Islet precursor cell (in vitro differentiated cells): ENCODE data around the gene ALOXE3.

Experiments used
- DNase-seq: peaks from one replicate; pipeline ENCODE4 v3.0.0-alpha.2; 2018

Gene ALOXE3

GRCh38 chr17:8153957-8154607 lies 35.8 kb upstream of the ALOXE3 start:
- peak; percentile 99 for DNase-seq

GRCh38 chr17:8153525-8153956 lies 35.2 kb upstream of the ALOXE3 start:
- peak; percentile 73 for DNase-seq

DNA sequence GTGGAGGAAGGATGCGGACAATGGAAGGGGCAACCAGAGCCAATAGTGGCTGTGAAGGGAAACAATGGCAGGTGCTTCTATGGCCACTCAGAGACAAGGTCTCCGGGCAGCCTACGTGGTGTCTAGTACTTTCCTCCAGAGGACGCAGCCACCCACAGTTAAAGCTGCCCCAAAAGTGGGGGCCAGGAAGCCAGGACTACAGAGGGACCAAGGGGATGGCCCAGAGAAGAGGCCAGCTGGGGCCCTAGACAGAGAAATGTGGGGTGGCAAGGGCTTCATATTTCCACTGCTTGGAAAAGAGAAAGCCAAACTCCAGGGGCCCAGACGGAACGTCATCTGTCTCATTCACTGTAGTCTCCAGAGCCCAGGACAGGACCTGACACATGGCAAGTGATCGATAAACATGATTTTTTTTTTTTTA lies 34.7 kb upstream of the ALOXE3 start:
- peak; percentile 48 for DNase-seq

DNA sequence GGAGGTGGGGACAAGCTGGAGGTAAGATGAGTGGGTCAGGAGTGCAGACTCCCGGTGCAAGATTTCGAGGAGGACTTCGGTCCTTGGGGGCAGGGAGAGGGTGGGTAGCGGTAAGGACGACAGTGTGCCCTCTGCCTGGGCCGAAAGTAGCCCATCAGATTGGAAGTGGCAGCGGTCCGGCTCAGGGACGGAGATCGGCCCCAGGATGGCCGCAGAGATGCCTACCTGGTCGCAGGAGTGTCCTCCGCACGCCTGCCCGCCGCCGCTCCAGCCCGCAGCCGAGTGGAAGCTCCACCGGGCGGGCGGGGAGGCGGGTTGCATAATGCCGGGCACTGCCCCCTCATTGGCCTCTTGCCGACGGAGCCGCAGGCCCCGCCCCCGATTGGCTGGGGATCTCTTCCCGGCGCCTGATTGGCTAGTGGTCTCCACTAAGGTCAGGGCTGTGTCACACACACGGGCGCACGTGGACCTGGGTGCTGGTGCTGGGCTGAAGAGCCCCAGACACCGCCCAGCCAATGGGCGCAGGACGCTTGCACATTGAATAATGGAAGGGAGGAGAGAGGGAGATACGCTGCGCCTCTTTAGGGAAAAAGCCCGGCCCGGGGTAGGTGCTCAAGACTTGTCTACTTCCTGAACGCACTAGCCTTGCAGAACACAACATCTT lies 33.9 kb upstream of the ALOXE3 start, which contains the start of gene PER1:
Gene PER1 (minus strand): TSS at position 293 of the 664 bp plus-strand sequence. CDS start 1,698 bp downstream, outside the sequence.
- DNase-seq = peak; percentile 99

- DNase-seq = peak; percentile 81
These were observed 33.4 kb upstream of the ALOXE3 start for GRCh38 chr17:8151641-8152111.

DNA sequence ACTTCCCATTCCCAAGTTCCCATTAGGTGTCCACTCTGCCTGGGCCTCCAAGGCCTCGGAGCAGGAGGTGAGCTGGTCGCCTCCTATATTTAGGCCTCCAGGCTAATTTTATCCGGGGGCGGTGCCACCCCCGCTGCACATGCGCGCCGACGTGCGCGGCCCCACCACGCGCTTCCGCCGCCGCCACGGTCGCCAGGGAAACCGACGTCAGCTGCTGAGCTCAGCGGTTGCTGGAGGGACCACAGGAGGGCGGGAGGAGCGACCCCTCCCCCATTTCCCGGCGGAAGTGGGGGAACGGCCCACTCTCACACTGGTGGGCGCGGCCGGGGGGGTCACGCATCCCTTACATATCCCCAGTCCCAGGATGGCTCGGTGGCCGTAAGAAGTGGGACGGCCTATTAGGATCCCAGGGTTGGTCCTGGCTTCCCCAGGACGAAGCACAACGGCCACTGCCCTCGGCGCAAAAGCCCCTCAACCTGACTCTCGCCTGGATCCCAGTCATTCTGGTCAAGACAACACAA lies 32.9 kb upstream of the ALOXE3 start:
- DNase-seq = peak; percentile 92

- no peak for DNase-seq
These were observed 32.1 kb upstream of the ALOXE3 start for GRCh38 chr17:8150194-8151119.

DNA sequence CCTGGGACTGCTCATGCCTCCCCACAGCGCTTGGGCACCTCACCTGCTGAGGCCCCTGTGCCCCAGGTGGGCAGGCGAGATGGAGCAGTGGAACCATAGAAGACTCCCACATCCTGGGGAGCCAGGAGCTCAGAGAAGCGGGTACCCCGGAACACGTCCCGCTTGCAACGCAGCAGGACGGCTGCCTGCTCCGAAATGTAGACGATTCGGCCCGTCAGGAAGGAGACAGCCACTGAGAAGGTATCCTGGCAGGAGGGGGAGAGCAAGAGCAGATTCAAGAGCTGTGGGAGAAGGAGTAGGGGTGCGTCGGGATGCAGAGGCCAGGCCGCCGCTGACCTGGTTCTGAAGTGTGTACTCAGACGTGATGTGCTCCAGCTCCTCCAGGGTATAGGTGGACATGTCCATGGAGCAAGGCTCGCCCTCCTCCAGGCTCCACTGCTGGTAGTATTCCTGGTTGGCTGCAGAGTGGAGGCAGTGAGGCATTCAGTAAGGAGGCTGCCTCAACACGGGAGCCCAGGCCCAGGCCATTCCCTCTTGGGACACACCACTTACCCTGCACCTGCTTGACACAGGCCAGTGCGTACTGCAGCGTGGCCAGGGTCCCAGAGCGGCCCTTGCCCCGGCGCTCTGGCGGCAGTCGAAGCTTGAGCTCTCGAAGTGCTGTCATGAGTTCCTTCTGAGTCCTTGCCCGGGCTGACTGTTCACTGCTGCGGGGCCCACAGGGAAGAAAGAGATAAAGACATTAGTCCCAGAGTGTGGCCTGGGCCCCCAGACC lies 31.3 kb upstream of the ALOXE3 start:
- DNase-seq = no peak

DNA sequence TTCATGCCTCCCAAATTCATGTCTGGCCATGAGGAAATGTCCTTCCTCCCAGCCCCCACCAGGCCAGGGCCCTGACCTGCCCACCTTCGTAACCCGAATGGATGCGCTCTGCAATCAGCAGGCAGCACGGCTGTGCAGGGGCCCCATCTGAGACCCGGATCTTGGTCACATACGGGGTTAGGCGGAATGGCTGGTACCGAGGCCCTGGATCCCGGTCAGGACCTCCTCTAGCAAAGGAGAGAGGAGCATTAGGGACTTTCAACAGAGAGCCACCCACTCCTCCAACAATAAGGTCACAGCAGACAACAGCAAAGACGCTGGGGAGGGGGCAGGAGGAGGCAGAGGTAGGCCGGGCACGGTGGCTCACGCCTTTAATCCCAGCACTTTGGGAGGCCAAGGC lies 30.2 kb upstream of the ALOXE3 start:
- peak; percentile 43 for DNase-seq

DNA sequence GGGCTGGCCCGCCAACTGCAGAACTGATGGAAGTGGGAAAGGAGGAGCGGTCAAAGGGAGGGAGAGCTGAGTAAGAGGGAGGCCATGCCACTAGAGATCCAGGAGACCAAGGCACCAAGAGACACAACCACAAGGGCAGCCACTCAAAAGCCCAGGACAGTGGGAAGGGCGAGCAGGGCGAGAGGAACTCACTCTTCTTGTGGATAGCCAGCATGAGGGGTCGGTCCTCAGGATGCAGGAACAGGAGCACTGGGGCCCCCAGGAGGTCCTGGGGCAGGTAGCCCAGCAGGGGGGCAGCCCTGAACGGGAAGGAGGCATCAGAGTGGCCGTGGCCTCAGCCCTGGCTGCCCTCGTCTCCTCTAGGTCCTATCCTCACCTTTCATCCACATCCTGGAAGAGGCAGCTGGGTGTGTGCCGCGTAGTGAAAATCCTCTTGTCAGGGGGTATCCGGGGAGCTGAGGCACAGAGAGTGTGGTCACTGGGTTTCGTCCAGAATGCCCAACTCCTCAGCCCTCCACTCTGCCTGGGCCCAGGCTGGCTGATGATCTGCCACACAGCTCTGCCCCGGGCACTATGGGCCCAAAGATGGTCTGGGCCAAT lies 29.6 kb upstream of the ALOXE3 start:
- DNase-seq = peak; percentile 47

GRCh38 chr17:8147141-8147804 lies 29.0 kb upstream of the ALOXE3 start:
- DNase-seq = peak; percentile 49

DNA sequence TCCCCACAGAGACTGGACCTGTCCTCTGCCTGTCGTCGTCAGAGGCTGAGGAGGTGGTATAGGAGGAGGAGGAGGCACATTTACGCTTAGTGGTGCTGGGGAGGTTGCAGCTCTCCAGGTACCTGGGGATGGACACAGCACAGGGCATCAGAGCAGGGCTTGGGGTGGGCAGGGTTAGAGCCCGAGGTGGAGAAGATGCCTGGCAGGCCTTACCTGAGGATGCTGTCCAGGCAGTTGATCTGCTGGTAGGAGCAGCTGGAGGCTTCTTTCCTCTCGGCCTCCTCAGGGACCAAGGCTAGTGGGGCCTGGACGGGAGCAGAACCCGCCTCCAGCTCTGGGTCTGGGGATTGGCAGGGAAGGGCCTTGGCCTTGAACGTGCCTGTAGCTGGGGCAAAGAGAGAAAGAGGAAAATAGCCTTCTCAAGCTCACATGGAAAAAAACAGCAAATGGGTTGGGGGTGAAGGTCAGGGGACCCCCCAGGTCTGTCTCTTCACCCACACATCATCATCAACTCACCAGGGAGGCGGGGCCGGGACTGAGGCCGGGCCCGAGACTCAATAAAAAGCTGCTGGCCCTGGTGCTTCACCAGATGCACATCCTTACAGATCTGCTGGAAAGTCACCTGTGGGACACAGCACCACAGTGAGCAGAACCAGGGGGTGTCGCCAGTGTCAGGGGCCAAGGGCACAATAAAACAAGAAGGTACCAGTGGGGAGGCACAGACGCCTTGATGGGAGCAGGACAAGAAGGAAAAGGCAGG lies 28.2 kb upstream of the ALOXE3 start:
- DNase-seq = peak; percentile 44

DNA sequence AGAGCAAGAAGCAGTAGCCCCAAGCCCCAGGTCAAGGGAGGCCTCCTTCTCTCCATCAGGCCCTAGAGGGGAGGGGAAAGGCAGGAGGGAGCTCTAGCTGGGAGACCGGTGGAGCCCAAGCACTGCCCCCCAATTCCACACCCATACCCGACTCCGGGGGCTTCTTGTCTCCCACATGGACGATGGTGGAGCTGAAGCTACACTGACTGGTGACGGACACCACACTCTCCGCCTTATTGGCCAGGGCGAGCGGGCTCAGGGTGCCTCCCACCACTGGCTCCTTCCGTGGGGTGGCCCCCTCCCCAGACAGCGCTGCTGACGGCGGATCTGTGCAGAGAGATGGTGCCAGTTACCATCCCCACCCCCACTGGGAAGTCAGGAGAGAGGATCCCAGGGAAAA lies 27.5 kb upstream of the ALOXE3 start:
- no peak for DNase-seq

- DNase-seq = peak; percentile 56
These were observed 26.3 kb upstream of the ALOXE3 start for GRCh38 chr17:8144401-8145231.

GRCh38 chr17:8143581-8144400 lies 25.5 kb upstream of the ALOXE3 start:
- DNase-seq = no peak

- DNase-seq = no peak
These were observed 24.7 kb upstream of the ALOXE3 start for GRCh38 chr17:8142887-8143580.

- peak; percentile 52 for DNase-seq
These were observed 24.0 kb upstream of the ALOXE3 start for GRCh38 chr17:8142158-8142886.
